ENCODE measurements around the gene CYGB.

CYGB gene

GRCh38 chr17:76478730-76479514 is 58.6 kb downstream of the CYGB start:
- TF ChIP-seq CTCF (IDR thresholded peaks at IDR 0.05; ENCODE audit: borderline replicate concordance, insufficient read depth, low read depth, low read length), result no peak
- H3K4me3 ChIP-seq (ENCODE audit: low read depth, low read length), result no peak overlapping the region

DNA sequence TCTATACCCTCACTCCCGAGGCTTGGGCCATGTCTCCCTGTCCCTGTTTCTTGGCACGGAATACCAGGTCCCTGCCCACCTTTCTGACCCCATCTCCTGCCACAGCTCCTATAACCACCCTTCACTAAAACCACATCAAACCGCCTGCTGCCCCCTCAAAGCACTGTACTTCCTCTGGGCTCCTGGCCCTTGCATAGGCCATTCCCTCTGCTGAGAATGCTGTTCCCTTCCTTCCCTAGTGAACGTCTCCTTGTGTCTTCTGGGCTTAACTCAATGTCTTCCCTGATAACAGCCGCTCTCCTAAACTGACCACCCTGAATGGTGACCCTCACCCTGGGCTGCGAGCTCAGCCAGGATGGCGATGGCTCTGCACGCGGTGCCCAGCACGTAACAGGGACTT is 59.4 kb downstream of the CYGB start:
- H3K4me3 ChIP-seq (ENCODE audit: low read depth, low read length), result no peak overlapping the region
- TF ChIP-seq CTCF (IDR thresholded peaks at IDR 0.05; ENCODE audit: borderline replicate concordance, insufficient read depth, low read depth, low read length), result no peak

DNA sequence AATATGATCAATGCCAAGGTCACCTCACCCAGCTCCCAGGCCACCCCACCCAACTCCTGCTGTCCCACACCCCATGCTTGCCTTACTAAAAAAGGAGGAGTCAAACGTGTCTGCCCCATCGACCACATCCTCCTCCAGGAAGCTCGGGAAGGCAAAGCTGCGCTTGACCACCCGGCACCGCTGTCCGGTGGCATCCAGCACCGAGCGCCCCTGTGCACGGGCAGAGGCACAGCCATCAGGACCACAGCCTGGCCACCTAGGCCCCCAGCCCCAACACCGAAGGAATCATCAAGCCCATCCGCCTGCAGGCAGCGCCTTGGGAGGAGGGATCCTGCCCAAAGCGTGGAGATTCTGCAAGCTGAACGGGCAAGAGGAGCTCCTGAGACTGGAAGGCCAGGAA is 59.9 kb downstream of the CYGB start:
- TF ChIP-seq CTCF (IDR thresholded peaks at IDR 0.05; ENCODE audit: borderline replicate concordance, insufficient read depth, low read depth, low read length), result no peak

More for the DNA sequence above, 59.9 kb downstream of the CYGB start:
- H3K4me3 ChIP-seq (ENCODE audit: low read depth, low read length), result no peak overlapping the region

All from GM12875 (cell line).